Kidney epithelial cell (primary cell): ENCODE data around the gene HPS3. TPM values are rescaled to one million over a fixed set of nuclear protein-coding genes. Genes with fewer than 3 reads are reported as not detected.

Experiments
- DNase-seq: peaks from one replicate; pipeline ENCODE4 v3.0.0-alpha.2; 2010; ENCODE audit warnings: low read depth
- H3K27me3 ChIP-seq: 2 replicates; pipeline ENCODE4 v1.6.0; 2011; ENCODE audit warnings: low read length; ENCODE audit not compliant: control insufficient read depth, insufficient read depth
- H3K36me3 ChIP-seq: 2 replicates; pipeline ENCODE4 v1.5.1; 2011; ENCODE audit warnings: low read length; ENCODE audit not compliant: control insufficient read depth, insufficient read depth
- H3K4me3 ChIP-seq: 2 replicates; pipeline ENCODE4 v1.5.1; 2011; ENCODE audit warnings: low read depth, mild to moderate bottlenecking, control low read depth, low read length
- CTCF ChIP-seq: IDR thresholded peaks from 2 replicates; pipeline ENCODE4 v1.5.1; 2011; ENCODE audit warnings: mild to moderate bottlenecking, moderate library complexity, low read length, control low read depth, inconsistent platforms; ENCODE audit not compliant: insufficient read depth, poor library complexity, severe bottlenecking
- total RNA-seq: library from RNA; depleted of rRNA; stranded (reverse); fragments of >200 nt; gene quantifications from 2 replicates; pipeline ENCODE4 v1.2.3, GENCODE V29; 2015

HPS3 gene
- total RNA-seq, 1 donor from 2014 or later: 19.4 TPM

GRCh38 chr3:149221783-149222517, 92.5 kb downstream of the HPS3 start, which contains the start of gene CP:
TSS of gene CP (minus strand) at chr3:149221829. CDS start at chr3:149221792, 37 bp downstream.
- DNase-seq: no peak
- H3K4me3 ChIP-seq: no peak within 1 kb of the TSS
- TF ChIP-seq CTCF: no peak

More at GRCh38 chr3:149221783-149222517, 92.5 kb downstream of the HPS3 start, which contains the start of gene CP:
- Histone ChIP-seq H3K36me3 (no peaks in the 10 kb centered on the region), H3K27me3 (no peaks in the 10 kb centered on the region)

Other genes starting within 250 kb of the HPS3 start
- gene GYG1, start 138.1 kb upstream of the HPS3 start, total RNA-seq: 32.7 and 41.1 TPM in 2 replicates
- gene HLTF, start 43.1 kb upstream of the HPS3 start, total RNA-seq: 21.2 and 21.6 TPM in 2 replicates
- 0.07 TPM in 1 of 2 replicates, not detected in the other for gene CP, start 92.2 kb downstream of the HPS3 start, total RNA-seq
- gene TM4SF18, start 204.0 kb downstream of the HPS3 start, total RNA-seq: 0.21 TPM in 1 of 2 replicates, not detected in the other
- gene TM4SF1, start 248.0 kb downstream of the HPS3 start, total RNA-seq: 43.0 and 43.2 TPM in 2 replicates